SKM-1 (cell line): ENCODE measurements around the gene ANKS1B.

Source experiments
- DNase-seq: peaks from one replicate; lab custom pipeline; 2025; ENCODE audit not compliant: unreplicated experiment; lab: John Stamatoyannopoulos, UW

The ANKS1B gene

GRCh38 chr12:98719515-98720504 is 1264.9 kb downstream of the ANKS1B start:
- DNase-seq, result no peak

DNA sequence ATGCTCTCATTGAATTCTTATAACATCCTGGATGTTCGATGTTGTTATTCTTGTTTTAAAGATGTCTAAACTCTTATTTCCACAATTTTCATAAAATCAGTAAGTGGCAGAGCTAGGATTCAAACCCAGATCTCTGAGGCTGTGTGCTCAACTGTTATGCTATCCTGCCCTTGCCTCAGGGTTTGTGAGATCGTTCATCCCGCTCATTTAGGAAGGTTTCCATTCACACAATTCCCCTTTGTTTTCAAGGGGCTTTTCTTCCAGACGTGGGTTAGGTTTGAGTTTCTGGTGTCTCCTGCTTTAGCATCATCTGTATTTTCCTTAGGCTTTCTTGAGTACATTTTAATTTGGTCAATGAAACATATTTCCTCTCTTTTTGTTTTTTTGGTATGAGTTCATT is 1270.3 kb downstream of the ANKS1B start:
- no peak for DNase-seq

GRCh38 chr12:98709022-98709421 is 1275.7 kb downstream of the ANKS1B start:
- no peak for DNase-seq

DNA sequence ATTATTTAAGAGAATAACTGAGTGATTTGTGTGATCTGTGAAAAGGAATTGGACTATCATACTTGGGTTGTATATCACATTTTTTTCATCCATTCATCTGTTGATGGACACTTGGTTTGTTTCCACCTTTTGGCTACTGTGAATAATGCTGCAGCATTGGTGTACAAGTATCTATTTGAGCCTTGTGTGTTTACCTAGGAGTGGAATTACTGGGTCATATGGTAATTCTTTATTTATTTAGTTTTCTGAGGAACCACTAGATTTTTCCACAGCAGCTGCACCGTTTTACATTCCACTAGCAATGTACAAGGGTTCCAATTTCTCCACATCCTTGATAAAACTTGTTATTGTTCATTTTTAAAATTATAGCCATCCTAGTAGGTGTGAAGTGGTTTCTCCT is 1283.6 kb downstream of the ANKS1B start:
- DNase-seq, result no peak

DNA sequence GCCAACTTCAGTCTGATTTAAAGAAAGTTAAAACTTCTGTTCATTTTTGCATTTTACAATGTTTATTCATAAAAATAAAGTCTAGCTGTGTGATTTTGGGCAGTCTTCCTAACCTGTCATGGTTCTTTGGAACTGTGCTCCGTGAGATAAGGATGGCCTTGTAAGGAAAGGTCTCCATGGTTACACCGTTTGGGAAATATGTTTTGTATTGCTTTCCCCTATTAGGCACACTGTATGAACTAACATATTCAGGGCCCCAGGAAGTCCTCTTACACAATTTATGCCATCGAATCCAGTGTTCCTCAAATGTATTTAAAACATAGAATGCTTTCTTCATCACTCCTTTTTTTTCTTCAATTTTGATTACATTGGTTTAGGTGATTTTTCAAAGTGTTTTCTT is 1285.2 kb downstream of the ANKS1B start:
- DNase-seq, result peak; percentile 21

DNA sequence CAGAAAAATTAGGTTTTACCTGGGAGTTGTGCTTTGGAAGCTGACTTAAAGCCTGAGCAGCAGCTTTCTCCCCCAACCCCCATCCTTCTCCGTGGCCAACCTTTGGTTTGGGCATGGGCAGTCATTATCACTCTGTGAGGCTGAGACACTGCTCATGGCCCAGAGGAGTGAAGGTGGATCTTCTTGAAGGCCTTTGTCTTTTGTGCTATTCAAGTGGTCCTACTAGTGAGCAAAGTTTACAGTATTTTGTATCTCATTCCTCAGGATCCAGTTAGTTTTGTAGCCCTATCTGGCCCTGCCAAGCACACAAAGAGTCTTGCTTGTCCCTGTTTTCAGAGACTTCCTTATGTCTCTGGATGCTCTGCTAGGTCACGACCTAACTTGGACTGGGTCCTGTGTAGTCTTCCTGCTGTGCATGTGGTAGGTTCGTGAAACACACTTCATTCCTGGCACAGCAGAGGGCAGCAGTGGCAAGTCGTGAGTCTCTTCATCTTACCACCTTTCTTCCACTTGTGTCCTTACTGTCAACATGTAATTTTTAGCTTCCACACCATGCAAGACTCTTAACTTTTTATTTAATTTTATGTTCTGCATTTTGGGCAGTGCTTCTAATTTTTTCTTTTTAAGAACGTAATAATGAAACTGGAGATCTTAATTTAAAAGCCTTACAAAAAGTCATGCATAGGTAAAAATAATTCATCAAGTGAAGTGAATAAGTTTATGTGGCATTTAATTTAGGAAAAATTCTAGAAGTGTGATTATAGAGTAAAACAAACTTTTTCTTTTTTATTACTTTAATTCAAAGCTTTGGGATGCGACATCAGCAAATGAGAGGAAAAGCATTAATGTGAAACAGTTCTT is 1285.9 kb downstream of the ANKS1B start:
- DNase-seq, result peak; percentile 32

GRCh38 chr12:98697209-98697608 is 1287.5 kb downstream of the ANKS1B start:
- no peak for DNase-seq

- no peak for DNase-seq
Observed at GRCh38 chr12:98696036-98696646, 1288.6 kb downstream of the ANKS1B start.

DNA sequence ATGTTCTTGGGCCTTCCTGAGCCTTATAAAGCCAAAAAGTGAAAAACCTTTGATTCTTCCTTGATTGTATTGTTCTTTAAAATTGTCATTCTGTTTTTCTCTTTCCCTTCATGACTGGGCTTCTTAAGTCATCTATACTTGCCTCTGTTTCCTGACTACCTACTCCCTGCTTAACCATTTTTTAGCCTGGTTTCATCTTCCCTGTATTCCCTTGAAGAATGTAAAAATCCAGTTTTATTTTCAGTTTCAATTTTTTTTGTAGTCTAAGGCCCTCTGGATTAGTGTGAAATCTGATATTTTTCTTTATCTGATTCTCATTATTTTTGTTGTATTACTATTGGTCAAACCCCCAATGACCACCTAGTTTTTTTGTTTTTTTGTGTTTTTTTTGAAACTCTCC is 1293.4 kb downstream of the ANKS1B start:
- no peak for DNase-seq

DNA sequence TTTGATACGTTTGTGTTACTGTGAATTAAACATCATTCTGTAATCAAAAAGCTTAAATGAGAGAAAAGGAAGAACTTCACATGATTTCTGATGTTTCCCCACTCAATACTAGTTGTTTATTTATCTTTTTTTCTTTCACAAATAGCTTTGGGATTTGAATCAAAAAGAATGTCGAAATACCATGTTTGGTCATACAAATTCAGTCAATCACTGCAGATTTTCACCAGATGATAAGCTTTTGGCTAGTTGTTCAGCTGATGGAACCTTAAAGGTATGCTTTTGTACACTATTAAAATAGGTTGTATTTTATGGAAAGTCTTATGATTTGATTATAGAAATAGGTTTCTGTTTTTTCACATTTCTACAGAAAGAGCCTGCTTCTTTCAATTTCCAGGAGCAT is 1298.1 kb downstream of the ANKS1B start:
- no peak for DNase-seq
